Stimulated activated CD4-positive, alpha-beta T cell treated with anti-CD3 and anti-CD28 coated beads, TNF-alpha, amount 100 ng/mL, for 4 hours (primary cell): ENCODE measurements around the gene ZDHHC22.
"Not testable (repeated sequence)": the region's sequence is repeated elsewhere in the genome, so short reads cannot be mapped to it uniquely, and the experiment has no call there.

Experiments used
- DNase-seq, 3 experiments: peaks; one replicate each; pipeline ENCODE4 v3.0.0-alpha.2; 2020; ENCODE audit warnings: low read depth in 3 of 3

Gene ZDHHC22, protein sequence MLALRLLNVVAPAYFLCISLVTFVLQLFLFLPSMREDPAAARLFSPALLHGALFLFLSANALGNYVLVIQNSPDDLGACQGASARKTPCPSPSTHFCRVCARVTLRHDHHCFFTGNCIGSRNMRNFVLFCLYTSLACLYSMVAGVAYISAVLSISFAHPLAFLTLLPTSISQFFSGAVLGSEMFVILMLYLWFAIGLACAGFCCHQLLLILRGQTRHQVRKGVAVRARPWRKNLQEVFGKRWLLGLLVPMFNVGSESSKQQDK

DNA sequence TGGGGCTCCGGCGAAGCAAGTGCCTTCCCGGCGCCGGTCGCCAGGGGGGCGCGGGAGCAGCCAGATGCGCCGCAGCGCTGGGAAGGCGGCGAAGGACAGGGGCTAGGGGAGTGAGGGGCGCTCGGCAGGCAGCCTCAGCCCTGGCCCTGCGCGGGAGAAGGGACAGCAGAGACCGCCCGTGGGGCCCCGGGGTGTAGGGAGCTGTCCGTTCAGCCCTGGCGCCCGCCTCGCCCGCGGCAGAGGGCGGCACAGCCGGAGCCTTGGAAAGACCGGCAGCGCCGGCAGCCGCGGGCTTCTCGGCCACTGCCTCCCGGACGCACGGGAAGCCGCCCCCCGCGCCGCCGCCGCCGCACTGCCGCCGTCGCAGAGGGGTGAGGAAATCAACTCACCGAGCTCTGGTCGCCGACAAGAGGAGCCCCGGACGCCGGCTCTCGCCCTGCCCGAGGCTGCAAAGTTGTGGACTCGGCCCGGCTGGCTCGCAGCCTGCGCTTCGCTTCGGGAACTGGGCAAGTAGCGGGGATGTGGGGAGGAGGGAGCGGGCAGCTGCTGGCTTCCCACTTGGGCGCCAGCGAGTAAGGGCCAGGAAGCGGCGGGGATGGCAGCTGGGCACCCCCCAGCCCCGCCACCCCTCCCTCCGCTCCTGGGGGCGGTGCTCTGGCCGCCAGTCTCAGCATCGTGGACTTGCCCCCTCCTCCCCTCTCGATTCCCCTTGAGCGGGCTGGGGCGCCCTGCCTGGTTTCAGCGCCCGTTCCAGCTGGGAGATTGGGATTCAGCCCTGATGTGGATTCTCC, at the start of gene ZDHHC22:
ZDHHC22 (minus strand) TSS at position 578 of the 791 bp plus-strand sequence. CDS start 2,053 bp downstream, outside the sequence.
- no peak for DNase-seq

DNA sequence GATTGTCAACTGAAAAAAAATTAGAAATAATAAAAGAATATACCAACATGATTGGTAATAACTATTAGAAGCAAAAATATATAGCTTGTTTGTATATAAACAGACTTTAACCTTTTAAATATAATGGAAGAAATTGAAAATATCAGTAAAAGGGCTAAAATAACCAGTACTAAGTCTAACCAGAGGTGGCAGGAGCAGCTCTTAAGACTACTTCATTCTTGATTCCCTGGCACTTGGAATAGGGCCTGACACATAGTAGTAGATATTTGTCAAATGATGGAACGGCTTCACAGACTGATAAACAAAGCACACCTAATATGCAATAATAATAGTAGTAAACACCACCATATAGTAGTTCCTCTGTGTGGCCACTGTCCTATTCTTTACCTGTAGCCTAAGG, 49.4 kb upstream of the ZDHHC22 start:
- no peak for DNase-seq

DNA sequence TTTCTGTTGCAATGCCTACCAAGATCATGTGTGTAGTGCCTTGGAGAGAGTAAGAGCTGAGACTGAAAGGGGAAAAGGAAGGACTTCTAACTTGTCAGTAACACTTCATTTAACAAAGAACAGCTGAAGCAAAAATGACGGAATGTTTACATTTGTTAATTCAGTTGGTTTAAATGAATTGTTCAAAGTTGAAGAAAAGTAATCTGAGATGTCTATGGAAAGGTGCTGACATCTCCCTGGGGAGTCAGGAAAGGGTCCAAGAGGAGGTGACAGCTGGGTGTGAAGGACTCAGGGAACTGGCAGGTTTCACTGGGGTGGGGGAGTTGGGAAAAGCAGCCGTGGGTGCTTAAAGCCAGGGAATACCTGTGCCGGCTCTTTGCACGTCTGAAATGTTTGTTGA, 47.9 kb upstream of the ZDHHC22 start:
- no peak for DNase-seq

DNA sequence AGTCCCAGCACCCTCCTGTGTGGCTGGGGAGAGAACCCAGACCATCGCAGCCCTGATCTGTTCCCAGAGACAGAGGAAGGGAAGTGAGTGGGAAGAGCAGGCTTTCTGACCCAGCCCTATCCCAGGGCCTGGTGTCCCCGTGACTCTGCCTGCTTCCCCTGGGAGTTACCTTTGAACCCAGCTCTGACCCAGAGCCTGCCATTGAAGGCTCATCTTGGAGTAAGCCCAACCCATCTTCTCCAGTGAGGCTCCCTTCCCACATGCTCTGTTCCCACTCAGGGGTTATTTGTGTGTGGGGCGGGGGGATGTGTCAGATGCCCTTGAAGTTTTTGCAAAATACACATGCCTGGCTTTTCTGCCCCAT, 46.0 kb upstream of the ZDHHC22 start:
- no peak for DNase-seq

DNA sequence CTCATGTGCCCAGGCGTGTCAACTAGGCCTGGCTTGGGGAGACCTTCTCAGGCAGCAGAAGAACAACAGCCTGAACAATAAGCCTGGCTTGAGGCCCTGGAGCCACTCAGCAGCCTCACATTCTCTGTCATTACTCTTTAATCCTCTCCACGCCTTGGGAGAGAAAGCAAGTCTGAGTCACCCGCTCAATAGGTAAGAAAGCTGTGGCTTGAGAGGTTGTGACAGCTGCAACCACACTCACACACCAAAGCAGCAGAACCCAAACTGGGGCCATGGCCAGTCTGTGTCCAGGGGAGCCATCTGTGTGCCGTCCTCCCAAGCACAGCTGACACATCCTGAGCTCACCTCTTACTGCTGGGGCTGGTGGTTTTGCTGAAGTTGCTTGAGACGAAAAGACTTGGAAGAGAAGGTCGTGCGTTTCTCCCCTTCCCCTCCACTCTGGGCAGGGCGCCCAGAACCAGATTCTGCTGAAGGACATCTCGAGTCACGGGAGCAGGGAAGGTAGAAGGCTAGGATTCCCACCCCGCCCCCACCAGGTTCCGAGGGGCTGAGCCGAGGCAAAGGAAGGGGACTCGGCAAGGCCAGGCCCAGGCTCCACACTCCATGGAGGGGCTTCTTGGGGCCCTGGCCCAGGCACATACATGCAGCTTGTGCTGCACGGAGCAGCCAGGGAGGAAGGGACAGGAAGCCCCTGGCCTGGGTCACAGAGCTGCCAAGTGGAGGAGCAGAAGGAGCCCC, 45.5 kb upstream of the ZDHHC22 start:
- DNase-seq = no peak

- no peak for DNase-seq
Measured at GRCh38 chr14:77185093-77185465, 43.5 kb upstream of the ZDHHC22 start.

DNA sequence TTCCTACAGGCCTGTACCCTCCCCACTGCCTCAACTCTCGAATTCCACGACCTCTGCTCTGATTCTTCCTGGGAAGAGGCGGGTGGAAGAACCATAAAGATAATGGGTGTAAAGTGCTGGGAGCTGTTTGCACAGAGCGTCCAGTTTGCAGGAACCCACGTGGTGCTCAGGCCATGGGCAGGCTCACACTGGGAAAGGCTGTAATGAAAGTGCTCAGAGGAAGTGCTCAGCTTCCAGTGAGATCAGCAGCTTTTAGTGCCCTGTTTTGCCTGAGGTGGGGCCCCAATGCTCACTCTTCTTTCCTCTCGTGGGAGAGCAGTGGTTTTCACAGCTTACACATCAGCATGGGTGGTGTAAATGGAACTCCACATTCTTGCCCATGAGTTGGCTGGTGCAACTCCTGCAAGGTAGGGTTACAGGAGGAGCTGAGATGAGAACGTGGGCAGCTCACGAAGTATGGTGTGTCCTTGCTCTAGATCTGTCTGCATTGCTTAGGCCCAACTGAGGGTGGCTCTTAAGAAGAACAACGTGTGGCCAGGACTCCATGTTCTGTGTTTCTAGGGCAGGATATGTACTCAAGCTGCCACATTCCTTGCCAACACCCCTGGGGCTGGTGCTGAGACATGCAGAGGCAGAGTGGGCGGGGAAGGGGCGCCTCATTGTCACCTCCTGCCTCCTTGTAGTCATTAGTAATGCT, 43.0 kb upstream of the ZDHHC22 start:
- DNase-seq = no peak

DNA sequence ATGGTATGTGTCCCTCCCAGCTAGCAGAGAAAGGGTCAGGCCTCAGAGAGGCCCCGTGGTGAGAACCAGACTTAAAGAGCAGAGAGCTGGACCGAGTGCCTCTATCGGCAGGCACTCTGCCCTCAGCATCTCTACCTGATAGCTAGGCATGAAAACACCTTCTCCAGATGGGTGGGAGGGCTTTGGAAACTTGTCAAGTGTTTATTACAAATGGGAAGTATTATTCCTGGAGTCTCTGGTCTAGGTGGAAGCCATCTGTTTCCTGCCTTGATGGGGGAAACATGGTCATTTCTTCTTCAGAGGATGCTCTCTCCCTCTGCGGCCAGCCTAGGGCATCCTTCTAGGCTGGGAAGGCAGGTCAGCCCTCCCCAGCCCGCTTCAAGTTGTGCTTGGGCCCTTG, 42.3 kb upstream of the ZDHHC22 start:
- no peak for DNase-seq

DNA sequence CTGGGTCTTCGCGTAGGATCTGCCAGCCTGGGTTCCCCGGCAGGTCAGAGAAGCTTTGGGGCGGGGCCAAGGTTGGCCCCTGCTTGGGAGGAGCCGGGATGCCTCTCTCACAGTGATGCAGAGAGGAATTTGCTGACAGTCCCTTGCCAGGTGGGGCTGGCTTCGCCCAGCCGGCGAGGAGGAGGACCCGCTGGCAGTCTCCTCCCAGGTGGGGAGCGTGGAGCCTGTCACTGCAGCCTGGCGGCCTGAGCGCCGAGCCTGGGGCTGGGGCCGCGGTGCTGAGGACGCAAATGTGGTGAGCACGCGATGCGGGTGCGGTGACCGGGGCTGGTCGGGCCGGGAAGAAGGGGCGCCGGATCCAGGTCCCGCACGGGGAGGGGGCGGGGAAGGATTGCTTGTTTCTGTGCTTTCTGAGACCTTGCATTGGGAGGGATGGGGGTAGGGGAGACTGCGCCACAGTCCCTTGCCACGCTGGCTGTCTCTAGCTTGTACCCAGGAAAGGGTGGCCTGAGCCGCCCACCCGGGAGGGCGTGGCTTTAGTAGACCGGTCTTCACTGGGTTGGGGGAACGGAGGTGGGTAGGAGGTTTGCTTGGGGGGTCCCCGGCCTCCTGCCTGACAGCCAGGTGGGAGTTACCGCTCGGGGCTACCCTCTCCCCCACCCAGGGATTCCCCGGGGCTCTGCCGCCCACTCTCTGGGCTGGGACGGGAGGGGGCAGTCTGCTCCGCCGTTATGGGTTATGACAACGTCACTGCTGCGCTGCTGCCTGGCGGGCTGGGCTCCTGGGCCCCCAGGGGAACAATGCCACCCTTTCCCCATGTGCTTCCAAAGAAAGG, 40.2 kb upstream of the ZDHHC22 start, which contains the start of gene TMEM63C:
TMEM63C (plus strand) TSS at position 196 of the 835 bp plus-strand sequence. CDS start 37,016 bp downstream, outside the sequence.
- peak in 2 of 3 experiments; percentile 27 to 32 for DNase-seq

- DNase-seq = no peak
Measured at GRCh38 chr14:77180726-77181602, 39.4 kb upstream of the ZDHHC22 start.

- no peak for DNase-seq
Measured at GRCh38 chr14:77178656-77179055, 37.1 kb upstream of the ZDHHC22 start.

DNA sequence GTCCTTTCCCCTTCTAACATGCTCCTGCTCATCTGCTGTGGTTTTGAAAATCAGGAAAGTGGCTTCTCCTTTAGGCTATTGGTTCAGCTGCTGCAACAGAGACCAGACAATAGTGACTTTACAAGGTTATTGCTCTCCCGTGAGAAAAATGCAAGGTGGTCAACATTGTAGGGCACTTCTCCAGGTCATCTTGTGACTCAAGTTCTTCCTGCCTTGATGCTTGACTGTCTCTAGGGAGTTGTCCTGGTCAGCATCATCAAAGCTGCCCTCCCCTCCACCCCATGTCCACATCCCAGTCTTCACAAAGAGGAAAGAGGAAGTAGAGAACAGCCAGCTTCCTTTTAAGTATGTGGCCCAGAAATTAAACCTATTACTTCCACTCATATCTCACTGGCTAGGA, 36.1 kb upstream of the ZDHHC22 start:
- DNase-seq = no peak

- no peak for DNase-seq
Measured at GRCh38 chr14:77175843-77176242, 34.3 kb upstream of the ZDHHC22 start.

- DNase-seq = not testable (repeated sequence)
Measured at GRCh38 chr14:77173911-77174617, 32.5 kb upstream of the ZDHHC22 start.

DNA sequence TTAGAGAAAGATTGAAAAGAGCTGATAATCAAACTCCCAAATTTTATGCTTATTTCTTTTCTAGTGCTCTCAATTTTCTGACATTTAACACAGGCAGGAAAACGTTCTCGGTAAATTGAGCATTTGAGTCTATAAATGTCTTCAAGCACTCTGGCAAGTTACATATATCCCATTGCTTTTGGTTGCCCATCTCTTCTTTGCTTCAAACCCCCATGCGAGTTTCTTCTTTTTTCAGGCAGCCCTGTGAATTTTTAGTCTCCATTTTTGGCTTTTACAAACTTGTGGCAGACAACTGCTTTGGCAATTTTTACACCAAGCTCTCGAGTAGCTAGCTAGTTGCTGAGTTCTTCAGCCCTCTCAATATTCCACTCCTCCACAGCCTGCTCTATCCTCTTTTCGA, 31.3 kb upstream of the ZDHHC22 start:
- DNase-seq = no peak

DNA sequence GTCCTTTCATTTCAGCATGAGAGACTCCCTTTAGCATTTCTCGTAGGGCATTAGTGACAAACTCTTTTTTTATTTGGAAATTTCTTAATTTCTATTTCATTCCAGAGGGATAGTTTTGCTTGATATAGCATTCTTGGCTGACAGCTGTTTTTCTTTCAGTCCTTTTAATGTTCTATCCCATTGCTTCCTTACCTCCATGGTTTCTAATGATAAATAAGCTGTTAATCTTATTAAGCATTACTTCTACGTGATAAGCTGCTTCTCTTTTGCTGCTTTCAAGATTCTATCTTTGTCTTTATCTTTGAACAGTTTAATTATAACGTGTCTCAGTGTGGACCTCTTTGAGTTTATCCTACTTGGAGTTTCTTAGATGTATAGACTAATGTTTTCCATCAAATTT, 28.5 kb upstream of the ZDHHC22 start:
- DNase-seq = no peak

DNA sequence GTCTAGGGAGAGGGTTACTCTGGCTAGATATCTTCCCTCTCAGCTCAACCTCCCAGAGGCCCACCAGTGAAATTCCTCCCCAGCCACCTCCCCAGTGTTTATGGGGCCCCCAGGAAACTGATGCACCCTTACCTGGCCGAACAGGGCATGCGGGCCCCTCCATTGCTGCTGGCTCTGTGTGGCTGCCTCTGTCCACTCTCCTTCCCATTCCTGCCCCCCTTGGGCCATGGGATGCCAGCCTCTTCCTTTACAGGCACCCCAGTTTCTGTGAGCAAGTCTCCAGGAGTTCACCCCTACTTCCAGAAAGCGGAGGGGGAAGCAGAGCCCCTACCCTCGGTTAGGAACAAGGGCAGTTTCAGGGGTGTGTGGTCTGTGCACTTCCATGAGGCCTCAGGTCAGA, 19.4 kb upstream of the ZDHHC22 start:
- no peak for DNase-seq

- no peak for DNase-seq
Measured at GRCh38 chr14:77158882-77159255, 17.3 kb upstream of the ZDHHC22 start.

DNA sequence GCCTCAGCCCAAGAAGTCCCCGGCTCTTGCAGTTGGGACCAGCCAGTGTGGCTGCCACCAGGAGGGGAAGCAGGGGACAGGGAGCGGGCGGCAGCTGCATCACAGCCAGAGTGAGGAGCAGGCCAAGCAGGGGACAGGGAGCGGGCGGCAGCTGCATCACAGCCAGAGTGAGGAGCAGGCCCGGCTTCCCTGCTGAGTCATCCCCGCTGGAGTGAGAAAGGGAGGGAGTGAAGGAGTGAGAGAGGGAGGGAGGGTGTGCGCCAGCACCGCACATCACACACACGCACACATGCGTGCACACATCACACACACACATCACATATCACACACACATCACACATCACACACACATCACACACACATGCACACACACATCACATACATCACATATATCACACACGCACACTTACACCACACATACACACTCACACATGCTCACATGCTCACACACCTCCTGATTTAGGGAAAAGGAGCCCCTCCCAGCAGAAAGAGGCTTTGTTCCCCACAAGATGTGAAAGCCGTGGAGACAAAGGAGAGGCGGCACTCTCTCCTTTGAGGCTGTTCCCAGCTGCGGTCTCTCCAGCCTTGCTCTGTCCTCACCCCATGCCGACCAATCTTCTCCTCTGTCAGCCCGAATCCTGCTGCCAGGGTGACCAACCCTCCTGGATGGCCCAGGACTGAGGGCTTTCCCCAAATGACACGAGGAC, 16.7 kb upstream of the ZDHHC22 start:
- no peak for DNase-seq
